ENCODE measurements around the gene CEP89.
A peak's percentile ranks its signal among the peaks of the same experiment; 100 is the strongest.
"Not testable (repeated sequence)": the region's sequence is repeated elsewhere in the genome, so short reads cannot be mapped to it uniquely, and the experiment has no call there.

Gene CEP89

DNA sequence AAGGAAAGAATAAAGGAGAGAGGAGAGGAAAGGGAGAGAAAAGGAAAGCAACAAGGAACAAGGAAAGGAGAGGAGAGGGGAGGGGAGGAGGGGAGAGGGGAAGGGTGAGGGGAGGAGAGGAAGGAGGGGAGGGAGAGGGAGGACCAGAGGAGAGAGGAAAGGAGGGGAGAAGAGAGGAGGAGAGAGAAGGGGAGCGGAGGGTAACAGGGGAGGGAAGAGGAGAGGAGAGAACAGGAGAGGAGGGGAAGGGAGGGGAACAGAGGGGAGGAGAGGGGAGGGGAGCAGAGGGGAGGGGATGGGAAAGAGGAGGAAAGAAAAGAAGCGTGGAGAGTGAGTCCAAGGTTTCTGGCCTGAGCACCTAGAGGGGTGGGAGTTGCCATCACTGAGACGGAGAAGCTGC, 27.0 kb upstream of the CEP89 start:
- TF ChIP-seq, protein P1, sequence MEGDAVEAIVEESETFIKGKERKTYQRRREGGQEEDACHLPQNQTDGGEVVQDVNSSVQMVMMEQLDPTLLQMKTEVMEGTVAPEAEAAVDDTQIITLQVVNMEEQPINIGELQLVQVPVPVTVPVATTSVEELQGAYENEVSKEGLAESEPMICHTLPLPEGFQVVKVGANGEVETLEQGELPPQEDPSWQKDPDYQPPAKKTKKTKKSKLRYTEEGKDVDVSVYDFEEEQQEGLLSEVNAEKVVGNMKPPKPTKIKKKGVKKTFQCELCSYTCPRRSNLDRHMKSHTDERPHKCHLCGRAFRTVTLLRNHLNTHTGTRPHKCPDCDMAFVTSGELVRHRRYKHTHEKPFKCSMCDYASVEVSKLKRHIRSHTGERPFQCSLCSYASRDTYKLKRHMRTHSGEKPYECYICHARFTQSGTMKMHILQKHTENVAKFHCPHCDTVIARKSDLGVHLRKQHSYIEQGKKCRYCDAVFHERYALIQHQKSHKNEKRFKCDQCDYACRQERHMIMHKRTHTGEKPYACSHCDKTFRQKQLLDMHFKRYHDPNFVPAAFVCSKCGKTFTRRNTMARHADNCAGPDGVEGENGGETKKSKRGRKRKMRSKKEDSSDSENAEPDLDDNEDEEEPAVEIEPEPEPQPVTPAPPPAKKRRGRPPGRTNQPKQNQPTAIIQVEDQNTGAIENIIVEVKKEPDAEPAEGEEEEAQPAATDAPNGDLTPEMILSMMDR (IDR thresholded peaks at IDR 0.05; ENCODE audit: low read length, missing control alignments): no peak
- no peak overlapping the region for H3K4me3 ChIP-seq (replicated peaks; ENCODE audit: low read depth, low read length)
- no peak for DNase-seq (ENCODE audit: low read depth)

DNA sequence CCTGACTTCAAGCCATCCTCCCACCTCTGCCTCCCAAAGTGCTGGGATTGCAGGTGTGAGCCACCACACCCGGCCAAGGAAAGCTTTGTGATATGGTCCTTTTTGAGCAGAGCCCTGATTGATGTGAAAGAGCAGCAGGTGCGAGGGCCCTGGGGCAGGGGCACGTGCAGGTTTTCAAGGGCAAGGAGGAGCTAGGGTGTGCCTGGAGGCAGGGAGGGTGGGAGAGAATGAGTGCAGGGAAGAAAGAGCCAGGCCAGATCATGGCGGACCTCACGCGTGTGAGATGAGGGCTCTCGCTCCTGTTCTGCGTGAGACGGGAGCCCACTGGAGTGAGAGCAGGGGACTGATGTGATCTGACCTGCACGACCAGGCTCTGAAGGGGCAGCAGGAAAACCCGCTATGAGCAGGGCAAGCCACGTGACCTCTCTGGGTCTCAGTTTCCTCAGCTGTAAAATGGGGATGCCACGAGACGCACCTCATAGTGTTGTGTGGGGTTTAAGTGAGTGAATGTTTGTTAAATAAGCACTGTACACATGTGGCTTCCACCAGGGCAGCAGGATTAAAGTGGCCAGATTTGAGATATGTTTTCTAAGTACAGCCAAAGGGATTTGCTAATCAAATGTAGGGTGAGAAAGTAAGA, 26.1 kb upstream of the CEP89 start:
- no peak for DNase-seq (ENCODE audit: low read depth)
- TF ChIP-seq, protein P1 (IDR thresholded peaks at IDR 0.05; ENCODE audit: low read length, missing control alignments): no peak
- no peak overlapping the region for H3K4me3 ChIP-seq (replicated peaks; ENCODE audit: low read depth, low read length)

DNA sequence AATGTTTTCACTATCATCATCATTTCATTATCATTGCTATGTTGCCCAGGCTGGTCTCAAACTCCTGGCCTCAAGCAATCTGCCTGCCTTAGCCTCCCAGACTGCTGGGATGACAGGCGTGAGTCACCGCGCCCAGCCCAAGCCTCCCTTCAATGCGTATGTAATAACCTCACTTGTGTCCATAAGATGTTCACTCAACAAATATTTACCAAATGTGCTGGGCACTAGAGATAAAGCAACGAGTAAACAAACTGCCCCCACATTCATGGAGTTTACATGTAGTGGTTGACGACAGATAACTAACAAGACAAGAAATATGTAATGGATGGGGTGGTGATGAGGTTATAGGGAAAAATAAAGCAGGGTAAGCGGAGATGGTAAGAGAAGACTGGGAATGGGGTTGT, 25.3 kb upstream of the CEP89 start:
- not testable (repeated sequence) for H3K4me3 ChIP-seq (replicated peaks; ENCODE audit: low read depth, low read length)
- DNase-seq (ENCODE audit: low read depth): peak; percentile 19

DNA sequence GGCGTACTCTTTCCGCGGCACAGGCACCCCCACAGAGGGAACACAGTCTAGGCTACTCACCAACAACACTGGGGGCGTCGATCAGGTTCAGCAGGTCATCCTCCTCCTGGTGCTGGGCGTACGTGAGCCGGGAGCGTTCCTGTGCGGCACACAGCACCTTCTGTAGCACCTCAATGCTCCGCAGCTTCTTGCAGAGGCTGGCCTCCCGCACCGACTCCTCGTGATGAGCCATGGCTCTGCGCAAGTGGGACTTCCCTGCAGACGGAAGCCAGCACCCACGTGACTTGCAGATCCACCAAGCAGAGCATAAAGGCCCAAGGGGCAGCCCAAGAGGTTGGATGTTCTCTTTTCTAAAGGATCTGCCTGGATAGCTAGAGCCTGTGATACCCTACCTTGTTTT, 24.2 kb upstream of the CEP89 start:
- not testable (repeated sequence) for H3K4me3 ChIP-seq (replicated peaks; ENCODE audit: low read depth, low read length); DNase-seq (ENCODE audit: low read depth)

DNA sequence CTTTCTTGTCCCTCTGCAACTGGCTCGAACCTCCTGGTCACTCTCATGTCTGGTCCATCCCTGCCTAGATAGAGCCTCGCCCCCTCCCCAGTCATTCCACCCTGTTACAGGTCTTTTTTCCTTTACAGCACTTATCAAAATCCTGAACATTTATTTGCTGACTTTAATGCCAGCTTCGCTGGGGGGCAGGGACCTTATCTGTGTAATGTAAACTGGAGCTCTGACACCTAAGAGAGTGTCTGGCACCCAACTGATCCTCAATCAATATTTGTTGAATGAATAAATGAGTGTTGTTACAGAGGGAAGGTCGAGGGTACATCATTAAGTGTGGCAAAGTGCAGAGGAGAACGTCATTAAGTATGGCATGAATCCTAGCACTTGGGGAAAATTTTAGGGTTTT, 17.0 kb upstream of the CEP89 start:
- DNase-seq (ENCODE audit: low read depth): no peak
- TF ChIP-seq, protein P1 (IDR thresholded peaks at IDR 0.05; ENCODE audit: low read length, missing control alignments): no peak
- no peak overlapping the region for H3K4me3 ChIP-seq (replicated peaks; ENCODE audit: low read depth, low read length)

DNA sequence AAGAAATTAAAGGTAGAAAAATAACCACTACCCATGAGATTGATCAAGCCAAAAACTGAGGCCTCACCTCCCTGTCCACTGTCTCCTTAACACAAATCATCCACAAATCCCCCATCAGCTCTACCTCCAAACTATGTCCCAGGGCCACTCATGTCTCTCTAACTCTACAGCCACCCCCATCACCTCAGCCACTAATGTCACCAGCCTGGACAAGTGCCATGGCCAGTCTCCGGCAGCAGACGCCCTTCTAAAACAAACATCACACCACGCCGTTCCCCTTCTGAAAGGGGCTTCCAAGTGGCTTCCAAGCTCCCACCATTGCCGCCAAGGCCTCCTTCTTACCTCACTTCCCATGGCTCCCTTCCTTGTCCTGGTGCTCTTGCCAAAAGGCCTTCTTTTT, 16.5 kb upstream of the CEP89 start:
- not testable (repeated sequence) for DNase-seq (ENCODE audit: low read depth); H3K4me3 ChIP-seq (replicated peaks; ENCODE audit: low read depth, low read length)

DNA sequence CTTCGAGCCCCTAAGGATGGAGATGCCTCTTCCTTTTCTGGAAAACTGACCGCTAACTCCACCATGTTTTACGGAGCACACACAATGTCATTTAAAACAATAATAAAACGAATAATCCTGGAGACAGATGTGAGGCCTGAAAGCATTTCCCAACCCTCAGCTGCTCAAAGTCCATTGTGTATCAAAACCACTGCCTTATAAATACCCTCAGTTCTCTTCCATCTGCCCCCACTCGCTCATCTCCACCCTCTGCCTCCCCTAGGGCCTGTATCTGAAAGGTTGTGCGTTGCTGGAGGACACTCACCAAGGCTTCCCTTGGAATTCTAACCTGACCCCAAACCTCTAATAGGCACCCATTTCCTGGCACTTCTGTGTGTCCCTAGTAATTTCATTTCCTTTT, 10.7 kb upstream of the CEP89 start:
- not testable (repeated sequence) for H3K4me3 ChIP-seq (replicated peaks; ENCODE audit: low read depth, low read length); DNase-seq (ENCODE audit: low read depth)

DNA sequence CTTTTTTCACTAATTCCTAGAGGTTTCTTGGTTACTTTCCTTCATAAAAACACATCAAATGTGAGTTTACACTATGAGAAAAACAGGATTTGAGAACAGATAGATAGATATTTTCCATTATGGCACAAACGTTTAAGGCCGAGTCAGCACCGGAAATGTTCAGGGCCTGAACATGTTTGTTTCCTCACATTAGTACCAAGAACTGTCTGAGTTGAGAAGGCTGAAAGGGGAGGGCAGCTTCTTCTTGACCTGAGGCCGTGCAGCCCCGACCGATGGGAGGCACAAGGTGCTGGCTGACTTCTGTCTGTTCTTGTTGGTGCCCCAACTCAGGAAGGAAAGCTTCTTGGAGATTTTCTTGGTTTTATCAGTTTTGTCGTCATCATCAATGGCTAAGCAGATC, 8.0 kb upstream of the CEP89 start:
- not testable (repeated sequence) for DNase-seq (ENCODE audit: low read depth); H3K4me3 ChIP-seq (replicated peaks; ENCODE audit: low read depth, low read length)

DNA sequence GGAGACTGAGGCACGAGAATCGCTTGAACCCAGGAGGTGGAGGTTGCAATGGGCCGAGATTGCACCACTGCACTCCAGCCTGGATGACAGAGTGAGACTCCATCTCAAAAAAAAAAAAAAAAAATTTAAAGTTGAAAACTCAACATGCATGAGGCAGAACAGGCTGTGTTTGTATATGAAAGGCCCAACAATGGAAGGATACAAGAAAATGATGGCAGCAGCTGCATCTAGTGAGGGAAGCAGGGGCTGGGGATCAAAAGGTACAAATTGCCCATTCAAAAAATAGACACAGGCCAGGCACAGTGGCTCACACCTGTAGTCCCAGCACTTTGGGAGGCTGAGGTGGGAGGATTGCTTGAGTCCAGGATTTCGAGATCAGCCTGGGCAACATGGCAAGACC, 6.1 kb upstream of the CEP89 start:
- not testable (repeated sequence) for H3K4me3 ChIP-seq (replicated peaks; ENCODE audit: low read depth, low read length); DNase-seq (ENCODE audit: low read depth)

DNA sequence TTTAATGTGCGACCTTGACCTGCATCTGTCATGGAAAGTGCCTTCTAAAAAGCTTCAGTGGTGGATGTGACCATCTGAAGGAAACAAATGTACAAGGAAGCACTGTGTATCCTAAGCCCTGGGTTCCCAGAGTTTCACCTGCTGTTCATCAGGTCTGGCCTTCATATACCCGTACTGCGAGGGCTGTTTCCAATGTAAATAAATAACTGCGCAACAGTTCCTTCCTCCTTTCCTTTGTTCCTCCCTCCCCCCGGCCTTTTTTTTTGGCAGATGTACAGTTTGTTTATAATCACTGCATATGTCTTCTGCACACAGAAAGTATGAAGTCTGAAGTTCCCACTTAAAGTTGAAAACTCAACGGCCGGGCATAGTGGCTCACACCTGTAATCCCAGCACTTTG, 5.5 kb upstream of the CEP89 start:
- no peak overlapping the region for H3K4me3 ChIP-seq (replicated peaks; ENCODE audit: low read depth, low read length)
- TF ChIP-seq, protein P1 (IDR thresholded peaks at IDR 0.05; ENCODE audit: low read length, missing control alignments): no peak
- peak; percentile 24 for DNase-seq (ENCODE audit: low read depth)

All from fibroblast of pulmonary artery (primary cell).